ENCODE measurements around the gene ZSCAN29.

The ZSCAN29 gene

DNA sequence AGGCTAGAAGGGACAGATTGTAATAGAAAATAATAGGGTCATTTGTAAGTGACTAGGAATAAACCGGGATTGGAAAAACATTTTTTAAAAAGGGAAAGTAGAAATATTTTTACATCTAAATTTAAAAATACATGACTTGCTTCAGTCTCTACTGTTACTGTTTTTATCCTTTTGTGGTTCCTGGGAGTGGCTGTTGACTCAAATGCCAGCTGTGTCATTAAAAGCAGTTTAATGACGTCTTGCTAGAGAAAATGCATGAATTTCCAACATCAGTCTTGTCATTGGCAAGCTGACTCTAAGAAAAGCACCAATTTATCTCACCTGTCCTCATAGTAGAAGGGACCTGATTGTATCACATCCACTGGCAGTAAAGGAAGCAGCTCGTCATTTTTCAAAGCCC is 23.7 kb downstream of the ZSCAN29 start:
- no peak for DNase-seq (ENCODE audit: low read depth, low spot score)

DNA sequence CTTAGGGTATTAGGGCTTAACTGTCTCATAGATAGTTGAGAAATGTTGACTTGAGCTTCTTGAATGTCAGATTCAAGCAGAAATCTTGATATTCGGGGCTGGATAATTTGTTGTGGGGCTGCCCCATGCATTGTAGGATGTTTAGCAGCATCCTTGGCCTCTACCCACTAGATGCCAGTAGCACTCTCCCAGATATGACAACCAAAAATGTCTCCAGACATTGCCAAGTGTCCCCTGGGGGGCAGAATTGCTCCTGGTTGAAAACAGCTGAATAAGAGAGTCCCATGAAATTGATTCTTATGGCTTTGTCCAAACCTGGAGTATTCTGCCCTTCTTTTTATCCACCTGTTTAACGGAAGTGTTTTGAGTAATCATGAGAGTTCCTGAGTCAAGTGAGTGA is 24.5 kb downstream of the ZSCAN29 start:
- DNase-seq (ENCODE audit: low read depth, low spot score), result no peak

DNA sequence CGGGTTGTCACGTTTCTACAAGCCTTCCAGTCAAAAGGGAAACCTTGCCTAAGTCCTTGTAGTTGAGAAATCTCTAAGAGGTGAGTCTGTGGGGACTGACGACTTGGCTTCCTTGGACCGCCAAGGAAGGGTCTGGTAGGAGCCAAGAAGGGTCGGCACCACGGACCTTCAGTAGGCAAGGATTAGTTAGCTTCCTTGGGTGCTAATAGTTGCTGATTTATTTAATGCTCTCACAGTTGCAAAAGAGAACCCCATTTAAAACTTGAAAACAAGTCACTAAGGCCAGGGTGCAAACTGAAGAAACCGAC is 40.1 kb downstream of the ZSCAN29 start:
- no peak for DNase-seq (ENCODE audit: low read depth, low spot score)

DNA sequence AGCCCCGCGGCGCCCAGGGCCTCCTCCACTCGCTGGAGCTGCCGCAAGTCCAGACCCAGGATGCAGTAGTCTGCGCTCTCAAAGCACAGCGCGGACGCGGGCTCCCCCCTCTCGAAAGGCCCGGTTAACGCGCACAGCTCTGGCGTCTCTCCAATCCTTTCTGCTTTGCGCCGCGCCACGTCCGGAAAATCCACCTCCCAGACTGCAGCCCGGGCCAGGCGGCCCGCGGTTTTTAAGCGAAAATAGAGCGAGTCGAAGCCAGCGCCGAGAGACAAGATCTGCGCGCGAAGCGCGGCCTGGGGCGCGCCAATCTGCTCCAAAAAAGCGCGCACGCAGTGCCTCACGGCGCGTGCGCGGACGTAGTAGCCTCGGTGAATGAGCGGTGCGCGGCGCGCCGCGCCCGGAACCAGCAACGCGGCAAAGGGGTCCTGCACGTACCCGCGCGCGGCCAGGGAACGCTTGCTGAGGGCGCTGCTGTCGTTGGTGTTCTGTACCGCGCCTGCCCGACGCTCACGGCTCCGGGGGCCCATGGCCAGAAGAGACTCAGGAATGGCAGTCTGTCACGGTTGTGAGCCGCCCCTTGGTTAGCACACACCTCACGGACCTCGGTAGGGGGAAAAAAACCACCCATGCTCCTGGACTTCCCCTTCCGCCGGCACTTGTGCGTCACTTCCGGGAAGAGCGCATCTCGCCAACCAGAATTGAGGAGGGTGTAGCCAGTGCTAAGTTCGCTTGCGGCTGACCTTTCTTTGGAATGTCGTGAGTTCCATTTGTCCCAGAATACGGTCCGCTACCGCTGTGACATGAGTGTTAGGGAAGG is 40.7 kb downstream of the ZSCAN29 start, which contains the start of gene LCMT2:
TSS of gene LCMT2 (minus strand) at position 614 of the 820 bp plus-strand sequence. CDS start at position 530, 84 bp downstream.
- peak; percentile 80 for DNase-seq (ENCODE audit: low read depth, low spot score)

DNA sequence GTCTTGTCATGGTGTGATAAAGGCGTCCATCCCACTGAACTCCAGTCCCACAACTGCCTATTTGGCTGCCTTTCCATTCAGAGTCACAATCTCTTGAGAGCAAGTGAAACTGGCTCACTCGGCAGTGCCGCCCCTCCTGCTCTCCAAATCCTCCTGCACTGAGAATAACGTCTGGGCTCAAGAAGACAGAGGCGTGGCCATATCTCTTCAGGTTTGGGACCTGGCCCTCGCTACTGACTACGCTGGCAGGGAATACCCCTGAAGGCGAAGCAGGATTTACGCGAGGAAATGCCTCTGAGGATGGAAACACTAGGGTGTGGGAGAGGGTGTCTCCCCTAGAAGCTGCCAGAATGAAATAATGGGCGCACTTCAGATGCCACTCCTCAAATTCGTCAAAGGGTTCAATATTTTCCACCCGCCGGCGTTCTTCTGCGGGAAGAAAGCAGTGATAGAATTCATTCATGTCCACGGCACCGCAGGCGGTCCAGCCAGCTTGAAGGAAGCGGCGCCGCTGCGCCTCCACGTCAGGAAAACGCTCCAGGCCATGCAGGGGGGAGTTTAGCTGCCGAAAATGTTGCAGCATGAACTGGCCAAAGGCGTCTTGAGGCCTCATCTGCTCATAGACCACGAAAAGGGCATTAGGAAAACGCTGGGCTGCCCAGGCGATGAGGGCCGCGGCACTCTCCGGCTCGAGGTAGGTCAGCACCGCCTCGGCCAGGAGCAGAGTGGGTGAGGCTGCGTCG is 41.5 kb downstream of the ZSCAN29 start:
- DNase-seq (ENCODE audit: low read depth, low spot score), result no peak

DNA sequence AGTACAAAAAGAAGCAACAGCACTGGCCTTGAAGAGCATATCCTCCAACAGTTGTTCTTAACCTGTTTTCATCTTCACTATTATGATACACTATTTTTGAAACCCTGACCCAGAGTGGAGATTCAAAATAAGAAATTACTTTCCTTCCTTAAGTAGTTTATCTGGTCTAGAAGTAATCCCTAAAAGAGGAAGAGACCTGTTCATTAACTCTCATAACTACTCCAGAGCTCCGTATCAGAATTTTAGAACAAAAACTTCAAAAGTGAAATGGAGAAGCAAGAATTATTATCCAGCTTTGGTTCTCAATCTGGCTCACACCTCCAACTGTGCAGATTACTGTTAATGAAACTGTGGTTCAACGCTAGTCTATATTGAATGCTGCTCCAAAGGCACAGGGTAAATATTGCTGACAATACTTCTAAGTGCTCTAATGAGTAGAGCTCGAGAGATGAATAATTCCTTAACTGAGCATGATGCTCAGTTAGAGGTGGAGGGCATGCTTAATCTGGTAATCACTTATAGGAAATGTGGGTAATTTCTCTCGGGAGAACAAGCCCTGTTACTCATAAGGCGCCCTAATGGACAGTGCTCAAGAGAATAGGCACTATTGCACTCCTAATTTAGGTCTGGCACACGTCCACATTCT is 45.7 kb downstream of the ZSCAN29 start:
- no peak for DNase-seq (ENCODE audit: low read depth, low spot score)

DNA sequence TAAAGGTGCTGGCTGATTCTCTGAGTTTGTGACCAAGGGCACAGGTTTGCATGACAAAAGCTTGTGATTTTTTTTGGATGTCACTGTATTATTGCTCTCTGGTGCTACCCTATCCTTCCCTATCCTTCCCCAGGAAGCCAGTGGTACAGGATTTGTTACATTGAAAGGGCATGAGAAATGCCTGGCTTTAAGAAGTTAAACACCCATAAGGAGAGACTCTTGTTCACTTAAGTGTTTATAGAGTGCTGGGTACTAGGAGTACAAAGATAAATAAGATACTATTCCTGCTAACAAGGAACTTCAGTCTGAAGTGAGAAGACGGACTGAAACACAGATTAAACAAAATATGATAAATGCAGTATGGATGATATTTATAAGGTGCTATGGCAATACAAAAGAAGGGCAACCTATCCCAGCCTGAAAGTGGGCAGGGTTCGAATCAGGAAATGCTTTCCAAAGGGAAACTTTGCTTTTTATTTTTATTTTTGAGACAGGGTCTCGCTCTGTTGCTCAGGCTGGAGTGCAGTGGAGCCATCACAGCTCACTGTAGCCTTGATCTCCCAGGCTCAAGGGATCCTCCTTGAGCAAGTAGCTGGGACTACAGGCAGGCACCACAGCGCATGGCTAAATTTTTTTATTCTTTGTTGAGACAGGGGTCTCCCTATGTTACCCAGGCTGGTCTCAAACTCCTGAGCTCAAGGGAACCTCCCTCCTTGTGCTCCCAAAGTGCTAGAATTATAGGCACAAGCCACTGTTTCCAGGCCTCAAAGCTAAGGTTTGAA is 51.7 kb downstream of the ZSCAN29 start:
- DNase-seq (ENCODE audit: low read depth, low spot score), result no peak

DNA sequence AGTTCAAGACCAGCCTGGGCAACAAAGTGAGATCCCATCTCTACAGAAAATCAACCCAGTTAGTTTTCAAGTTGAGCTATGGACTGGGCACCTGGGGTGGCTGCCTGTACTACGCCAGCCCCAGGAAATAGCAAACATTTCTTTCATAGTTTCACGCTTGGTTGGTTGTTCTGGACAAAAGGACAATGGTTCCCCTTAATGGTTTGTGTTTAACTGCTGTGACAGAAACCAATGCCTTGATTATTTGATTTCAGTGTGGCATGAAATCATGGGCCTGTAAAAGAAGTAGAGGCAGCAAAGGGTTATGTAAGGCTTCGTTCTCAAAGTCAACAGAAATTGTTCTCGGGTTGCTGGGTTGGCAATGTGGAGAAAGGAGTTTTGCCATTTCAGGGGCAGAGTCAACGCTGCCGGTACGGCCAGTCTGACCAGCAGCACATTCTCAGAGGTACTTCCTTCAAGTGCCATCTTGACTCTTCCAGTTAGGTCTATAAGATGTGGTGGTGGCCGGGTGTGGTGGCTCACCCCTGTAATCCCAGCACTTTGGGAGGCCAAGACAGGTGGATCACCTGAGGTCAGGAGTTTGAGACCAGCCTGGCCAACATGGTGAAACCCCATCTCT is 53.2 kb downstream of the ZSCAN29 start:
- DNase-seq (ENCODE audit: low read depth, low spot score), result no peak

DNA sequence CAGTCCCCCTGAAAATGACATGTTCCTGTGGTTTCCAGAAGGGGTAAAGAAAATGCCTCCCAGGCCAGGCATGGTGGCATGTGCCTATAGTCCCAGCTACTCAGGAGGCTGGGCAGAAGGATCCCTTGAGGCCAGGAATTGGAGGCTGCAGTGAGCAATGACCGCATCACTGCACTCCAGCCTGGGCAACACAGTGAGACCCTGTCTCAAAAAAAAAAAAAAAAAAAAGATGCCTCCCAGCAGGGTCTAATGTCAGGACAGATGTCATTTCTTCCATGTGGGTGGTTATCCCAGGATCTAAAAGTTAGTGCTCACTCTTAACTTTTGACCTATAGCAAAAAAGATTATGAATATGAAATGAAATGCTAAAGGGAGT is 53.9 kb downstream of the ZSCAN29 start:
- no peak for DNase-seq (ENCODE audit: low read depth, low spot score)

DNA sequence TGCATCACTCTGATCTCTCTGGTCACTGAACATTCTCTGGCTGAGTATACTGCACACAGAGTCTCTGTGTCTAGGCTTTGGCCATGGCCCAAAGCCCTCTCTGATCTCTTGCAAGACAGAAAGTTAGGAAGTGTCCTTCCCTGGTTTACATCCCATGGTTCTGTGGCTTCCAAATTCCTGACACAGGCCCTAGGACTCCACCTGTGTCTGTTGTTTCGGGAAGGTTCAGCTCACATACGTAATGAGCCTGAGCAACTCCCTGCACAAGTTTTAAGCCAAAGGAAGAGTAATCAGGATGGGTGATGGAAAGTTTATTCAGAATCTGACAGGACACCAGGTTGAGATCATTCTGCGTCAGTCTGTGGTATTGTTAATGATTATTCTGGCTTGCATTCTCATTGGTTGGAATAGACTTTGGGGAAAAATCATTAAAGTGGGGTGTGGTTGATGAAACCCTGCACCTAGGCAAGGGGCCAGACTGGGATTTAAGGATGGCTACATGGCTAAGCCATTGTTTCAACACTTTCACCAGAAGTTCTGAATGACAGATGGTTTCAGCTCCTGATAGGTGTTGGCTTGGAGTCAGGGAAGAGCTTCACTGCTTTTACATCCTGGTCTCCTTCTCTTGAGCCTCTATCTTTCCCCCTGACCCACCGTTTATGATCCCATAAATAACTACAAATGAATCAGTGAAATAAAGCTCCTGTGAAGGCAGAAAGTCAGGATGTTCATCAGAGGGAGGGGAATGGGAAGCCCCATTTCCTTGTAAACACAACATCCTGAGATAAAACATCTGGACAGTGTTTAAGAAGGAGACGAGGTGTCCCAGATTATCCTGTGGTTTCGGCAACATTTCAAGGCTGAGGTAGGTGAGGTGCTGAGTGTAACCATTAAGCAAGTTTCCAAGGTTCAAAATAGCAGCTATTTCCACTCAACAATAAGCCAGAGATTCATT is 54.5 kb downstream of the ZSCAN29 start:
- DNase-seq (ENCODE audit: low read depth, low spot score), result no peak

DNA sequence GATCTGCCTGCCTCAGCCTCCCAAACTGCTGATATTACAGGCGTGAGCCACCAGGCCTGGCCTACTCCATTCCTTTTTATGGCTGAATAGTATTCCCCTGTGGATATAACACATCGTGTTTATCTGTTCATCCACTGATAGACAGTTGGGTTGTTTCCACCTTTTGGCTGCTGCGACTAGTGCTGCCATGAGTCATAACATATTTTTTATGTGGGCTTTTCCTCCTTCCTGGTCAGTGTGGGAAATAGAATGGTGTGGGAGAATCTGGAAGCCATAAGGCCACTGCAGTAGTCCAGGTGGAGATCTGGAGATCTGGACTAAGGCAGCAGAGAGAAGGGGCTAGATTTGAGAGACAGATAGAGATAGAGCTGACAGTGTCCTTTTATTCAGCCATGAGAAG is 56.7 kb downstream of the ZSCAN29 start:
- no peak for DNase-seq (ENCODE audit: low read depth, low spot score)

DNA sequence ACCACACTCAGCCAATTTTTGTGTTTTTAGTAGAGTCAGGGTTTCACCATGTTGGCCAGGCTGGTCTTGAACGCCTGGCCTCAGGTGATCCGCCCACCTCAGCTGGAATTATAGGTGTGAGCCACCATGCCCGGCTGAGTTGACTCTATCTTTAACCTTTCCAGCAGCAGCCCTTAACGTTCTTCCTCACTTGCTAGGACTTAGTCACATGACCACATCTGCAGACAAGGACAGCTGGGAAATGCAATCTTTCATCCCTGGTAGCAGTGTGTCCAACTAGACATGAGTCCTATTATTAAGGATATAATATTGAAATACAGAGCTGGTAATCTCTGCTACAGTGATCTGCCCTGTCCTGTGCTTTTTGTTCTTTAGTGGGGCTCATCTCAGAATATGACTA is 58.5 kb downstream of the ZSCAN29 start:
- DNase-seq (ENCODE audit: low read depth, low spot score), result no peak
